ENCODE data around the gene CACNA1B. TPM values are rescaled to one million over a fixed set of nuclear protein-coding genes. Genes with fewer than 3 reads are reported as not detected.

CACNA1B gene
- total and polyA plus RNA-seq, 2 donors (not counting 1 experiment from before 2014, with no cell fraction given): 0.15 TPM; not detected in 1

- no peaks in the 10 kb centered on the region for H3K4me1 Mint-ChIP-seq
Measured at GRCh38 chr9:137984520-137985257, 107.1 kb downstream of the CACNA1B start.

More at GRCh38 chr9:137984520-137985257, 107.1 kb downstream of the CACNA1B start:
- ATAC-seq (ENCODE audit: low read depth) (no peak), DNase-seq (no peak)
- intact Hi-C loops (cut with micrococcal nuclease): no loop called here
- ChIA-PET POLR2A (no interaction called here), CTCF (no interaction called here)
- TF ChIP-seq EZH2 (IDR thresholded peaks at IDR 0.05; ENCODE audit: borderline replicate concordance, insufficient read depth, low read depth, low read length, poor library complexity, severe bottlenecking): no peak
- no peak for TF ChIP-seq CTCF (IDR thresholded peaks at IDR 0.05)
- Mint-ChIP-seq H3K9me3 (ENCODE audit: insufficient read depth) (no peaks in the 10 kb centered on the region), H3K27ac (no peak overlapping the region), H3K27me3 (peaks cover 43% of the 10 kb centered on the region), H3K4me3 (no peak overlapping the region)
- no peaks in the 10 kb centered on the region for H4K20me1 ChIP-seq (ENCODE audit: control insufficient read depth, insufficient read depth, low read length, poor library complexity, severe bottlenecking)
- H3K4me1 ChIP-seq (ENCODE audit: control insufficient read depth in 2 of 2, insufficient read depth in 2 of 2, low read length in 2 of 2): no peaks in the 10 kb centered on the region
- H3K4me2 ChIP-seq (replicated peaks; ENCODE audit: low read depth, low read length, poor library complexity, severe bottlenecking): no peak overlapping the region
- no peak overlapping the region for H2AFZ ChIP-seq (ENCODE audit: insufficient read depth, low read depth, low read length, poor library complexity, severe bottlenecking)
- no peaks in the 10 kb centered on the region for H3K36me3 ChIP-seq (replicated peaks in 1 of 2; ENCODE audit: control extremely low read depth in 1 of 2, control insufficient read depth in 1 of 2, extremely low read depth in 1 of 2, insufficient read depth in 2 of 2, low read length in 1 of 2)
- 92% methylated on average over 7 of the region's 7 CpGs for WGBS (ENCODE audit: insufficient coverage)
- no peaks in the 10 kb centered on the region for H3K79me2 ChIP-seq (ENCODE audit: control insufficient read depth, insufficient read depth, low read length)
- H3K9ac ChIP-seq (ENCODE audit: low read length): no peak overlapping the region
- no peak overlapping the region for H3K27ac ChIP-seq (ENCODE audit: low read length in 2 of 2)
- peaks cover 0 to 3% (median 0%) of the 10 kb centered on the region in 3 donors for H3K9me3 ChIP-seq (ENCODE audit: control extremely low read depth in 1 of 3, control insufficient read depth in 2 of 3, insufficient read depth in 1 of 3, low read length in 2 of 3)
- peaks cover 0 to 3% (median under 1%) of the 10 kb centered on the region in 4 experiments for H3K27me3 ChIP-seq (replicated peaks in 1 of 4; ENCODE audit: control extremely low read depth in 1 of 4, control insufficient read depth in 3 of 4, insufficient read depth in 4 of 4, low read length in 3 of 4)
- H3K4me3 ChIP-seq (ENCODE audit: control extremely low read depth in 1 of 5, extremely low read depth in 1 of 5, insufficient read depth in 1 of 5, low read depth in 2 of 5, low read length in 4 of 5): no peak overlapping the region
